A673 (cell line): Measurements from ENCODE around the gene SRP68.
A peak's percentile ranks its signal among the peaks of the same experiment; 100 is the strongest.

Source experiments
- CTCF ChIP-seq: fragments of 300-800, 200-600 bp; sonication (generic); conservative IDR thresholded peaks from 2 replicates; pipeline ENCODE4 v1.5.1; 2017; ENCODE audit warnings: low read depth, mild to moderate bottlenecking, antibody characterized with exemption, low read length, moderate library complexity, mixed read lengths
- EZH2 ChIP-seq: fragments of 200-600 bp; sonication (generic); IDR thresholded peaks from 2 replicates; pipeline ENCODE4 v1.6.1; 2017; ENCODE audit warnings: borderline replicate concordance, low read depth, mild to moderate bottlenecking, mixed read lengths, antibody characterized with exemption, low read length; ENCODE audit not compliant: poor library complexity, severe bottlenecking

- TF ChIP-seq CTCF (0 out of 2 replicates have a peak, but pooled peaks have one; percentile 14), EZH2 (no peak)
Measured at GRCh38 chr17:76088041-76088867, 15.9 kb upstream of the SRP68 start.
